HCT116 (cell line): ENCODE measurements around the gene CES3. TPM values are rescaled to one million over a fixed set of nuclear protein-coding genes. Genes with fewer than 3 reads are reported as not detected.
A peak's percentile ranks its signal among the peaks of the same experiment; 100 is the strongest.

Experiments used
- ATAC-seq: fragments of 200-7000 bp; cut with Tn5 transposase; 2 replicates; pipeline ENCODE4 v1.9.1; 2020; ENCODE audit warnings: mild to moderate bottlenecking, moderate library complexity
- BruUV-seq: library from RNA; stranded (reverse); fragments of 400-500 nt; replicated peaks from 2 replicates; lab custom pipeline; 2021; lab: Mats Ljungman, UMichigan
- CTCF ChIA-PET: fragments of 300-600 bp; sonication (Branson Sonifier 250); formaldehyde crosslinking; loops from one replicate; lab custom pipeline; 2021; ENCODE audit warnings: antibody characterized with exemption; lab: Charles Lee
- POLR2A ChIA-PET: fragments of 300-600, 350-600 bp; sonication (Branson Sonifier 250); formaldehyde crosslinking; loops from one replicate; lab custom pipeline; 2021; ENCODE audit warnings: antibody characterized with exemption; lab: Charles Lee
- RAD21 ChIA-PET, 2 experiments: fragments of 300-600 bp; sonication (Branson Sonifier 250); formaldehyde crosslinking; loops; one replicate each; lab custom pipeline; 2023; ENCODE audit warnings: low total read pairs in 2 of 2; ENCODE audit not compliant: uncharacterized antibody in 2 of 2, unreplicated experiment in 2 of 2, low non-redundant PET in 1 of 2; lab: Charles Lee
- DNase-seq: peaks from one replicate; pipeline ENCODE4 v3.0.0-alpha.2; 2010; ENCODE audit warnings: low read depth, low spot score
- H2AFZ ChIP-seq: fragments of 200-600 bp; shearing (Covaris generic), sonication (generic); 2 replicates; pipeline ENCODE4 v1.6.1; 2017; ENCODE audit warnings: low read depth, mixed run types, mixed read lengths, antibody characterized with exemption, low read length; ENCODE audit not compliant: poor library complexity, severe bottlenecking
- H3K27ac ChIP-seq: 2 replicates; pipeline ENCODE4 v1.5.1; 2012; ENCODE audit warnings: low read depth, low read length
- H3K27me3 ChIP-seq: fragments of 200-600 bp; sonication (generic); 2 replicates; pipeline ENCODE4 v1.6.1; 2016; ENCODE audit warnings: mixed run types, low read length, mixed read lengths; ENCODE audit not compliant: insufficient read depth
- H3K36me3 ChIP-seq, 2 experiments: fragments of 200-500 bp in 1 of 2; fragments of 200-600 bp in 1 of 2; sonication (Bioruptor generic) in 1 of 2; sonication (generic) in 1 of 2; 2 replicates each; pipeline versions ENCODE4 v1.5.1 to v1.6.1; 2014 to 2016; ENCODE audit warnings: low read length in 2 of 2, inconsistent platforms in 1 of 2, mixed read lengths in 1 of 2, mixed run types in 1 of 2; ENCODE audit not compliant: insufficient read depth in 2 of 2, control insufficient read depth in 1 of 2
- H3K4me1 ChIP-seq, 2 experiments: fragments of 200-600 bp in 1 of 2; sonication (generic) in 1 of 2; 2 replicates each; pipeline versions ENCODE4 v1.5.1 to v1.6.1; 2012 to 2017; ENCODE audit warnings: low read length in 2 of 2, inconsistent platforms in 1 of 2, mild to moderate bottlenecking in 1 of 2, mixed read lengths in 1 of 2, mixed run types in 1 of 2, moderate library complexity in 1 of 2; ENCODE audit not compliant: insufficient read depth in 2 of 2, control insufficient read depth in 1 of 2
- H3K4me2 ChIP-seq: fragments of 200-600 bp; sonication (generic); 2 replicates; pipeline ENCODE4 v1.6.1; 2017; ENCODE audit warnings: mixed run types, low read length, mixed read lengths
- H3K4me3 ChIP-seq, 2 experiments: fragments of 200-600 bp in 1 of 2; sonication (generic) in 1 of 2; replicated peaks in 1 of 2; 2 replicates each; pipeline ENCODE4 v1.5.1; 2011 to 2016; ENCODE audit warnings: low read length in 2 of 2, control low read depth in 1 of 2, low read depth in 1 of 2, mild to moderate bottlenecking in 1 of 2, mixed read lengths in 1 of 2, mixed run types in 1 of 2
- H3K79me2 ChIP-seq: fragments of 200-600 bp; sonication (generic); 2 replicates; pipeline ENCODE4 v1.6.1; 2017; ENCODE audit warnings: mild to moderate bottlenecking, mixed run types, low read length, moderate library complexity, mixed read lengths; ENCODE audit not compliant: insufficient read depth
- H3K9ac ChIP-seq: fragments of 200-600 bp; sonication (generic); 2 replicates; pipeline ENCODE4 v1.6.1; 2016; ENCODE audit warnings: low read length, mixed read lengths
- H3K9me2 ChIP-seq: fragments of 200-600 bp; sonication (generic), shearing (Covaris generic); 2 replicates; pipeline ENCODE4 v1.6.1; 2017; ENCODE audit warnings: mixed run types, mild to moderate bottlenecking, moderate library complexity; ENCODE audit not compliant: insufficient read depth
- H3K9me3 ChIP-seq, 2 experiments: fragments of 200-500 bp in 1 of 2; fragments of 200-600 bp in 1 of 2; sonication (Bioruptor generic) in 1 of 2; sonication (generic) in 1 of 2; 2 replicates each; pipeline ENCODE4 v1.6.1; 2014 to 2017; ENCODE audit warnings: low read length in 2 of 2, mixed read lengths in 2 of 2, inconsistent platforms in 1 of 2, low read depth in 1 of 2, mild to moderate bottlenecking in 1 of 2, mixed run types in 1 of 2, moderate library complexity in 1 of 2; ENCODE audit not compliant: control insufficient read depth in 1 of 2, insufficient read depth in 1 of 2
- H4K20me1 ChIP-seq: fragments of 200-600 bp; sonication (generic), shearing (Covaris generic); 2 replicates; pipeline ENCODE4 v1.6.1; 2017; ENCODE audit warnings: mixed run types, mild to moderate bottlenecking, moderate library complexity; ENCODE audit not compliant: insufficient read depth
- ATF3 ChIP-seq: IDR thresholded peaks from 2 replicates; pipeline ENCODE4 v1.6.1; 2012
- CBX3 ChIP-seq: IDR thresholded peaks from 2 replicates; pipeline ENCODE4 v1.6.1; 2012; ENCODE audit warnings: low read depth
- CEBPB ChIP-seq: IDR thresholded peaks from 2 replicates; pipeline ENCODE4 v1.6.1; 2012; ENCODE audit warnings: low read depth
- CTCF ChIP-seq, 3 experiments: fragments of 200-600 bp in 1 of 3; sonication (generic) in 1 of 3; IDR thresholded peaks in 2 of 3; conservative IDR thresholded peaks in 1 of 3; 2 replicates each; pipeline ENCODE4 v1.5.1; 2012 to 2017; ENCODE audit warnings: low read depth in 2 of 3, low read length in 2 of 3, antibody characterized with exemption in 1 of 3, borderline replicate concordance in 1 of 3, control low read depth in 1 of 3, mild to moderate bottlenecking in 1 of 3, mixed read lengths in 1 of 3, mixed run types in 1 of 3, moderate library complexity in 1 of 3; ENCODE audit not compliant: insufficient read depth in 1 of 3
- EZH2 ChIP-seq: fragments of 200-600 bp; sonication (generic); IDR thresholded peaks from 2 replicates; pipeline ENCODE4 v1.6.1; 2017; ENCODE audit warnings: antibody characterized with exemption, mixed run types
- MAX ChIP-seq: IDR thresholded peaks from 2 replicates; pipeline ENCODE4 v1.6.1; 2012
- TCF7L2 ChIP-seq: IDR thresholded peaks from 2 replicates; pipeline ENCODE4 v1.7.0; 2011; ENCODE audit warnings: borderline replicate concordance, inconsistent platforms; ENCODE audit not compliant: insufficient read depth, insufficient read length; ENCODE audit errors: extremely low read depth
- YY1 ChIP-seq: IDR thresholded peaks from 2 replicates; pipeline ENCODE4 v1.6.1; 2011; ENCODE audit warnings: low read length, low read depth, moderate library complexity, mild to moderate bottlenecking; ENCODE audit not compliant: insufficient replicate concordance; ENCODE audit errors: extremely low read depth
- intact Hi-C: fragments of 100-400 bp; cut with micrococcal nuclease; formaldehyde crosslinking; loops from 2 replicates; pipeline ENCODE4 v1.10.0; 2022
- total RNA-seq: library from RNA; stranded (reverse); gene quantifications from one replicate; pipeline ENCODE4 v1.2.1, GENCODE V29; 2021; ENCODE audit not compliant: unreplicated experiment

CES3 gene
- total RNA-seq, 1 experiment from 2014 or later, result 10.8 TPM

GRCh38 chr16:66933776-66934137 lies 27.3 kb upstream of the CES3 start:
- peaks cover 58% of the 10 kb centered on the region for H3K79me2 ChIP-seq

More at GRCh38 chr16:66933776-66934137, 27.3 kb upstream of the CES3 start:
- no peaks in the 10 kb centered on the region for H3K9me3 ChIP-seq
- no peak overlapping the region for H2AFZ ChIP-seq
- H3K9me2 ChIP-seq, result no peaks in the 10 kb centered on the region
- no peaks in the 10 kb centered on the region for H3K27me3 ChIP-seq
- peaks cover 0 to 35% of the 10 kb centered on the region in 2 experiments; a peak in 3 of 4 replicates for H3K4me1 ChIP-seq
- ATAC-seq (peak; percentile 37), DNase-seq (no peak)
- peak overlapping the region; percentile 99 for H3K4me3 ChIP-seq
- intact Hi-C loops, result no loop called here
- H3K9ac ChIP-seq, result peak overlapping the region; percentile 98
- POLR2A ChIA-PET, result no interaction called here
- TSS peak; percentile 53 for BruUV-seq
- TF ChIP-seq YY1, result no peak
- TF ChIP-seq CTCF (IDR thresholded peaks at IDR 0.05 in 2 of 3, conservative IDR thresholded peaks at IDR 0.05 in 1 of 3; ENCODE audit: borderline replicate concordance in 1 of 3, insufficient read depth in 1 of 3, low read depth in 2 of 3, low read length in 2 of 3), result no peak
- TF ChIP-seq CBX3, result no peak
- TF ChIP-seq CEBPB, result no peak
- no peak for TF ChIP-seq ATF3
- no peak for TF ChIP-seq EZH2
- no peak for TF ChIP-seq MAX
- no peak for TF ChIP-seq TCF7L2
- TF ChIP-seq, all 23 proteins: peak for 0
- peaks cover 5 to 17% of the 10 kb centered on the region in 2 experiments; a peak in 2 of 4 replicates for H3K36me3 ChIP-seq
- ChIA-PET RAD21 (no interaction called here), CTCF (no interaction called here)
- H3K4me2 ChIP-seq, result peak overlapping the region; percentile 97
- H4K20me1 ChIP-seq, result no peaks in the 10 kb centered on the region
- H3K27ac ChIP-seq, result peak overlapping the region; percentile 95
